SH-SY5Y (cell line): ENCODE results near the gene MSI2.

Source experiments
- GATA2 ChIP-seq: IDR thresholded peaks from 2 replicates; pipeline ENCODE4 v1.6.1; 2011; ENCODE audit warnings: mild to moderate bottlenecking, low read depth, low read length
- GATA3 ChIP-seq: IDR thresholded peaks from 2 replicates; pipeline ENCODE4 v1.6.1; 2011; ENCODE audit warnings: low read depth, mild to moderate bottlenecking, low read length, moderate library complexity

Gene MSI2

DNA sequence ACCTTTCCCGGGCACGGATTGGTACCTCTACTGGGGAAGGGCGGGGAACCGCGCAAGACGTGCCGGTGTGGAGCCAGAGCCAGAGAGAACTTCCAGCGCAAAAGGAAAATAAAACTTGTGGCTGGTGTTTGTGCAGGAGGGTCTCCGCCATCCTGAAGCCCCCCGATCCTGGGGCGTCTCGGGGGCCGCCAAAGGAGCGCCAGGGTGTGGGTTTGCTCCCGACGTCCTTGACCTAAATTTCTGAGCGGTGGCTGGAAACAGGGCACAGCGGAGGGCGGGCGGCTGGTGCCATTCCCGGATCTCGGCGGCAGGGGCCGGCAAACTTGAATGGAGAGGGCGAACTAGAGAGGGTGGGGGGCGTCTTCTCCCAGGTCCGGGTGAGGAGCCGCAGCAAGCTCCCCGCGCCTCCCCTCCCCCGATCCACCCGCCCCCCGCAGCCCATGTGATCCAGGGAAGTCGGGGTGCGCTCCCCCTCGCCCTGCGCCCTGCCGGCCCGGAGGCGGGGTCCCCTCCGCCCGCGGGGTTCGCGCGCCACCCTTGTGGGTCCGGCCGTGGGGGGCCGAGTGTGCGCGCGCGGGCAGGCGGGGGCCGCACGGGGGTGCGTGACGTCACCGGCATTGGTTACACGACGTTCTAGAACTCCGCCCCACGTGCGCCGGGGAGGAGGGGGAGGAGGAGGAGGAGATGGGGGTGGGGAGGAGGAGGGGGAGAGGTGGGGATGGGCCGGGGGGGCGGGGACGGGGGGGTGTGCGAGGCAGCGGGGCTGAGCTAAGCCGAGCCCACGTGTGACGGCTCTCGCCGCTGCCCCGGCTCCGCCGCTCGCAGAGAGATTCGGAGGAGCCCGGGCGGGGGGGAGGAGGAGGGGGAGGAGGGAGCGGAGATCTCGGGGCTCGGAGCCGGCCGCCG lies at the start of gene MSI2:
Gene MSI2 (plus strand): TSS at position 748 of the 906 bp plus-strand sequence. CDS start 220 bp downstream, outside the sequence.
- TF ChIP-seq GATA2 = no peak
- no peak for TF ChIP-seq GATA3

DNA sequence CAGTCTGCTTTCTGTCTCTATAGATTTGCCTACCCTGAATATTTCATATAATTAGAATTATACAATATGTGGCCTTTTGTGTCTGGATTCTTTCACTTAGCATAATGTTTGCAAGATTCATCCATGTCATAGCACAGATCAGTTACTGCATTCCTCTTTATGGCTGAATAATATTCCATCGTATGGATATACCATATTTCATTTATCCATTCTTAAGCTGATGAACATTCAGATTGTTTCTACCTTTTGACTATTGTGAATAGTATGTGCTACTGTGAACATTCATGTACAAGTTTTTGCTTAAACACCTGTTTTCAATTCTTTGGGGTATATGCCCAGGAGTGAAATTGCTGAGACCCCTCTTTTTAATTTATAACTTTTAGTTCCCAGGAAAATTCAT lies 49.4 kb upstream of the MSI2 start:
- no peak for TF ChIP-seq GATA3
- no peak for TF ChIP-seq GATA2

- no peak for TF ChIP-seq GATA2
- TF ChIP-seq GATA3 = no peak
These were observed 48.9 kb upstream of the MSI2 start for GRCh38 chr17:57207396-57207795.

DNA sequence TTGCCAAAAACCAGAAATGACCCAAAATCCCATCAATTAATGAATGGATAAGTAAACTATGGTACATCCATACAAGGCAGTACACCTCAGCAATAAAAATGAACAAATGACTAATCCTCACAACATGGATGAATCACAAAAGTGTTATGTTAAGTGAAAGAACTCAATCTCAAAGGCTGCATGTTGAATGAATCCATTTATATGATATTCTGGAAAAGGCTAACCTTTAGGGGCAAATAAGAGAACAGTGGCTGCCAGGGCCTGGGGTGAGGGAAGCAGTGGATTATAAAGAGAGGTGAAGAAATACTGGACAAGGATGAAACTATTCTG lies 46.1 kb upstream of the MSI2 start:
- TF ChIP-seq GATA3 (no peak), GATA2 (no peak)

GRCh38 chr17:57210972-57211411 lies 45.3 kb upstream of the MSI2 start:
- no peak for TF ChIP-seq GATA3
- TF ChIP-seq GATA2 = no peak

- TF ChIP-seq GATA3 (no peak), GATA2 (no peak)
These were observed 44.8 kb upstream of the MSI2 start for GRCh38 chr17:57211543-57211942.

DNA sequence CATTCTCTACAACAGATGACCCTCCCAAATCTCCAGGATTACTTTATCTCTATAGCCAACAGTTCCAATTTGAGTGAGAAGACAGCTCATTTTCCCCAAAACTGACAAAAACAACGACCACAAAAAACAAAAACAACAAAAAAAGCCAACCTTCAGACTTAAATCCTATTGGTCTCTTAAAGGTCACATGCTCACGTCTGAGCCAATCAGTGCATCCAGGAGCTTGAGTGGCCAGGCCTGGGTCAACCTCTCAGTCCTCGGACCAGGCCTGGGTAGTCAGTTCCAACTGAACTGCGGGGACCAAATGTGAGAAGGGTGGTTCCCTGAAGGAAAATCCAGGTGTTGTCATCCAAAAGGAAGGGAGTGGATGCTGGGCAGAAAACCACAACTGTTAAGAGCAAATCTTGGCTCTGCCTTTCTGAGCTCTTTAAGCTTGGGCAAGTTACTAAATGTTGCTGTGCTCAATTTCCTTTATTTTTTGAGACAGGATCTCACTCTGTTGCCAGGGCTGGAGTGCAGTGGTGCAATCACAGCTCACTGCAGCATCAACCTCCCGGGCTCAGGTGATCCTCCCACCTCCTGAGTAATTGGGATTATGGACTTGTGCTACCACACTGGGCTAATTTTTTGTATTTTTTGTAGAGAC lies 43.0 kb upstream of the MSI2 start:
- no peak for TF ChIP-seq GATA3
- no peak for TF ChIP-seq GATA2

DNA sequence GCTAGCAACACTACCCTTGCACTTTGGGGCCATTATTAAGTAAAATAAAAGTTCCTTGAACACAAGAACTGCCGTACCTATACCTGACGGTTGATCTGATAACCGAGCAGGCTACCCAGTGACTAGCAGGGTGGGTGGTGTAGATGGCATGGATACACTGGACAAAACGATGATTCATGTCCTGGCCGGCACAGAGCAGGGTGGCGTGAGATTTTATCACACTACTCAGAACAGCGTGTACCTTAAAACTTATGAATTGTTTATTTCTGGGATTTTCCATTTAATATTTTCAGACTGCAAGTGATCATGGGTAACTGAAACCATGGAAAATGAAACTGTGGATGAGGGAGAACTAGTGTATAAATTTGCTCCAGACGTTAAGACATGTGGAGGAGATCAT lies 41.0 kb upstream of the MSI2 start:
- TF ChIP-seq GATA2 (peak; percentile 54; the same call in 1 of the 2 replicates), GATA3 (peak; percentile 52)

- TF ChIP-seq GATA3 (no peak), GATA2 (no peak)
These were observed 34.7 kb upstream of the MSI2 start for GRCh38 chr17:57221366-57222350.

DNA sequence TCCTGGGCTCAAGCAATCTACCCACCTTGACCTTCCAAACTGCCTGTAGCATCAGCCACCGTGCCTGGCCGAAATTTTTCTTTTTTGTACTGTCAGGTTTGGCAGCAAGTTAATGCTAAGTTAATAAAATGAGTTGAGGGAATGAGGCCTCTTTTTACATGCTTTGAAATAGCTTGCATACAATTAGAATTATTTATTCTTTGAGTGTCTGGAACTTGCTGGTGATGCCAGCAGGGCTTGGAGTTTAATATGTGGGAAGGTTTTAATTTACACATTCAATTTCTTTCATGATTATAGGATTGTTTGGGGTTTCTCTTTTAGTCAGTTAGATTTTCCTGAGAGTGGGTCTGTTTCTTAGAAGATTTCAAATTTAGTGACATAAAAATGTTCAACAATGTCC lies 31.2 kb upstream of the MSI2 start:
- no peak for TF ChIP-seq GATA2
- TF ChIP-seq GATA3 = no peak

GRCh38 chr17:57226793-57227192 lies 29.5 kb upstream of the MSI2 start:
- TF ChIP-seq GATA2 (no peak), GATA3 (no peak)

DNA sequence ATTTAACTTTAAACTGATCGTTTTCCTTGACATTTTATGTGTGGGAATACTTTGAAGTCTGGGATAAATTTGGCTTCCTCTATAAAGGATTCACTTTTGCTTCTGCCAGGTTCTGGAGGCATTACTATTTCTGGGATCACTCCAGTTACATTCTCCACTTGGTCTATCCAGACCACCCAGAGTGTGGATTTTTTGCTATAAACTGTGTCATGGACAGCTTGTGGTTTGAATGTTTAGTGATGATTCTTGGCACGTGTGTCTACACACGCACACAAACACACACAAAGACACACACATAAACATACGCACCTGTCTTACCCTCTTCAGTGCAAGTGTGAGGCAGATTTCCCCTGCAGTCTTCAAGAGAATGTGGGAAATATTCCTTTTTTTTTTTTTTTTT lies 27.4 kb upstream of the MSI2 start:
- TF ChIP-seq GATA3 (no peak), GATA2 (no peak)

- TF ChIP-seq GATA3 (no peak), GATA2 (no peak)
These were observed 22.1 kb upstream of the MSI2 start for GRCh38 chr17:57234061-57234738.
